MG63 (cell line): ENCODE results near the gene SH2D6. TPM values are rescaled to one million over a fixed set of nuclear protein-coding genes. Genes with fewer than 3 reads are reported as not detected.
"Not testable (repeated sequence)": the region's sequence is repeated elsewhere in the genome, so short reads cannot be mapped to it uniquely, and the experiment has no call there.

Source experiments
- DNase-seq: peaks from one replicate; pipeline ENCODE4 v3.0.0-alpha.2; 2020
- H3K27me3 ChIP-seq: fragments of 250-450 bp; sonication (Bioruptor Pico); 2 replicates; pipeline ENCODE4 v1.5.1; 2020; ENCODE audit warnings: mild to moderate bottlenecking, moderate library complexity
- H3K36me3 ChIP-seq: fragments of 250-450 bp; sonication (Bioruptor Pico); 2 replicates; pipeline ENCODE4 v1.5.1; 2020; ENCODE audit warnings: mild to moderate bottlenecking, moderate library complexity
- H3K4me3 ChIP-seq: fragments of 250-450 bp; sonication (Bioruptor Pico); 2 replicates; pipeline ENCODE4 v1.5.1; 2020; ENCODE audit warnings: mild to moderate bottlenecking, moderate library complexity
- H3K9me3 ChIP-seq: fragments of 250-450 bp; sonication (Bioruptor Pico); 2 replicates; pipeline ENCODE4 v1.5.1; 2020; ENCODE audit warnings: mild to moderate bottlenecking, moderate library complexity
- total RNA-seq: library from RNA; depleted of rRNA; stranded (reverse); fragments of >200 nt; shearing (Covaris generic); gene quantifications from 2 replicates; pipeline ENCODE4 v1.2.3, GENCODE V29; 2014; ENCODE audit warnings: low replicate concordance

The SH2D6 gene
- total RNA-seq, 1 experiment from 2014 or later, result 1.2 TPM

DNA sequence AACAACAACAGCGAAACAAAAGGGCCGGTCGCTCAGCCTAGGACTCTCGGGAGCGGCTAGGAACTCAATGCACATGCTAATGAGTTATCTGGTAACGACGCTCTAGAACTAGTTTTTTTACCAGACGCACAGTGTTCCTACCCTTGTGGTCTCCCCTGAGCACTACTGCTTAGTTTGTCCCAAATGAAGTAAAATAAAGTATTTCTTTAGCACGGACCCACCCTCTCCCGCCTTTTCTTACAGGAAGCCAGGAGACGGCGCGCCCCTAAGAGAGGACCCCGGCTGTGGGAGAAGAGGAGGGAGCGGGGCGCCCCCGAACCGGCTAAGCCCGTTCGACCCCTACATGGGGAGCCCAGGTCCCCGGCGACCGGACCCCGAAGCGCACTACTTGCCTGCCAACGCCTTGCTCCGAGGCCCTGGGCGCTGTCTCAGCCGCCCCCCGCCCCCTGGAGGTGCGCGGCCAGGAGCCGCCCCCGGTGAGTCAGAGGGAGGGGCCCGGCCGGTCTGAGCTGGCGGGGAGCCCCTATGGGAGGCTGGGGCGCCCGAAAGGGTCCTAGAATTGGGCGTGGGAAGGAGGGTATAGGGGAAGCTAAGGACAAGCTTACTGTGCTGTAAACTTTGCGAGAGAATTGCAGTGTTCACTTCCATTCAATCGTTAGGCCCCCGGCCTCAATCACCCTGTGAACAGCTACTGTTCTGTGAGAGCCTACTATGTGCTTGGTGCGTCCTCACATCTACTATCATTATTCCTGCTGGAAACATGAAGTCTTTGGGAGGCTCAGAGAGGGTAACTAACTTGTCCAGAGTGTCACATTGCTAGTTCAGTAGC is 4.7 kb upstream of the SH2D6 start:
- peak; percentile 82 for DNase-seq
- Histone ChIP-seq H3K4me3 (peak overlapping the region; percentile 58), H3K36me3 (no peaks in the 10 kb centered on the region; the same call in 1 of the 2 replicates), H3K27me3 (no peaks in the 10 kb centered on the region), H3K9me3 (no peaks in the 10 kb centered on the region)

DNA sequence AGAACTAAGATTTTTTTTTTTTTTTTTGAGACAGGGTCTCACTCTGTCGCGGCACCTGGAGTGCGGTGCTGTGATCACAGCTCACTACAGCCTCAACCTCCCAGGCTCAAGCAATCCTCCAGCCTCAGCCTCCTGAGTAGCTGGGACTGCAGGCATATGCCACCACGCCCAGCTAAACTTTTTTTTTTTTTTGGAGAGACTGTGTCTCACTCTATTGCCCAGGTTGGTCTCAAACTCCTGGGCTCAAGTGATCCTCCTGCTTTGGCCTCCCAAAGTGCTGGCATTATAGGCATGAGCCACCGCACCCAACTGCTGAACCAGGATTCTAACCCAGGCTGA is 4.1 kb upstream of the SH2D6 start:
- not testable (repeated sequence) for H3K27me3 ChIP-seq, H3K36me3 ChIP-seq, DNase-seq, H3K9me3 ChIP-seq
- peak overlapping the region; percentile 58; the same call in 1 of the 2 replicates for H3K4me3 ChIP-seq

DNA sequence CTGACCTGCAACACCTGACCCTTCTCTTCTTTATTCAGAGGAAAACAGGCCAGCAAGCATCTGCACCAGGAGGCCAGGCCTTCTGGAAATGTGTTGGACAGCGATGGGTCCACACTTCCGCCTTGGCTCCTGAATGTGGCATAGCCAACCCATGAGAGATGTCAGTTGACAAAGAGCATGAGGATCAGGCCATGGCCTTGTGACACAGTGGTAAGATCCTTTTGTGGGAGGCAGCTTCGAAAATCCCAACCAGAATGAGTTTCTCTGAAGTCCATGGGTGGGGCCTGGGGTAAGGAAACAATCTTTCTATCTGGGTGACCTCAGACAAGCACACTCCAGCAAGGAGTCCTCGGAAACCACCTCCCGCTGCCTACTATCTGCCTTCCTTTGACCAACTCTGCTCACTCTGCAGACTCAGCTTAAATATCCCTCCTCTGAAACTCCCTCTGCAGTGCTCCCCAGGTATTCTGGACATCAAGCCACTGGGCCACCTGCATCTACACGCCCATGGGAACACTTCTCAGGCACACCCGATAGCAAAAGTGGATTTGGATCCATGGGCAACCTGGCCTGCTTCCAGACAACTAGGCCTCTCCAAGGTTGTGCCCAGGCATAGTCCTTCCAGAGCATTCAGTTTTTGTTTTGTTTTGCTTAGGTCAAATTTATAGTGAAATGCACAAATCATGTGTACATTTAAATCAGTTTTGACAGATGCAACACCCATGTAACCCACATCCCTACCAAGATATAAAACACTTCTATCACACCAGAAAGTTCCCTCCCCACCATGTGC is 3.6 kb upstream of the SH2D6 start:
- no peak overlapping the region for H3K4me3 ChIP-seq
- H3K9me3 ChIP-seq, result no peaks in the 10 kb centered on the region
- DNase-seq, result no peak
- H3K36me3 ChIP-seq, result no peaks in the 10 kb centered on the region; the same call in 1 of the 2 replicates
- no peaks in the 10 kb centered on the region for H3K27me3 ChIP-seq

- Histone ChIP-seq H3K9me3 (no peaks in the 10 kb centered on the region), H3K4me3 (no peak overlapping the region), H3K27me3 (no peaks in the 10 kb centered on the region), H3K36me3 (no peaks in the 10 kb centered on the region)
- no peak for DNase-seq
These were observed 2.4 kb upstream of the SH2D6 start for GRCh38 chr2:85415980-85416650.

DNA sequence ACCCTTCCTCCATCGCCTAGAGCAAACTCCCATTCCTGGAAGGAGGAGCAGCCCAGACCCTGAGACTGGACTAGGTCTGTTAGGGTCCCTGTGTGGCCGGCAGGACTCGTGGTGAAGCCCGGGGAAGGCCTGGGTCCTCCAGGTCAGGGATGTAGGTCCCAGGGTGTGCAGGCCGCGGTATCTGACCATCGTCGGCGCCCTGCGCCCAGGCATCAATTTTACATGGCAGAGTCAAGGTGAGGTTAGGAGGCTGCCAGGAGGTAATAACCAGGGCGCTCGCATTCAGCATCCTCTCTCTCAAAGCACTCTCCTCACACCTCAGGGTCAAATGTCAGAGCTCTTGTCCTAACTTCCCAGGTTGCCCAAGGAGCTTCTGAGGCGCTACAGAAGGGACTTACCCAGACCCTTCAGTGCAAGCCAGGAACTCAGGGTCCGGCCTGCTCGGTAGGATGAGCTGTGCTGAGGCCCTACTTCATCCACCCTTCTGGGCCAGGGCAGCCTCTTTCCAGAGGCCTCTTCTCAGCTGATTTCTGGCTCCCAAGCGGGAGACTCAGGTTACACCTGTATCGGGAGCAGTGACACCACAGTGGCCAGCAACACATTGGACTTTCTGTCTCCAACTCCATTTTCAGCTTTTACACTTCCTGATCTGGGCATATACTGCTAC is 628 bp downstream of the SH2D6 start:
- Histone ChIP-seq H3K4me3 (peak overlapping the region; percentile 60), H3K27me3 (no peaks in the 10 kb centered on the region), H3K9me3 (no peaks in the 10 kb centered on the region), H3K36me3 (no peaks in the 10 kb centered on the region)
- no peak for DNase-seq

- DNase-seq, result peak; percentile 84
- H3K36me3 ChIP-seq, result no peaks in the 10 kb centered on the region
- no peaks in the 10 kb centered on the region for H3K9me3 ChIP-seq
- no peaks in the 10 kb centered on the region for H3K27me3 ChIP-seq
- no peak overlapping the region for H3K4me3 ChIP-seq
These were observed 2.2 kb downstream of the SH2D6 start for GRCh38 chr2:85420536-85421259.

DNA sequence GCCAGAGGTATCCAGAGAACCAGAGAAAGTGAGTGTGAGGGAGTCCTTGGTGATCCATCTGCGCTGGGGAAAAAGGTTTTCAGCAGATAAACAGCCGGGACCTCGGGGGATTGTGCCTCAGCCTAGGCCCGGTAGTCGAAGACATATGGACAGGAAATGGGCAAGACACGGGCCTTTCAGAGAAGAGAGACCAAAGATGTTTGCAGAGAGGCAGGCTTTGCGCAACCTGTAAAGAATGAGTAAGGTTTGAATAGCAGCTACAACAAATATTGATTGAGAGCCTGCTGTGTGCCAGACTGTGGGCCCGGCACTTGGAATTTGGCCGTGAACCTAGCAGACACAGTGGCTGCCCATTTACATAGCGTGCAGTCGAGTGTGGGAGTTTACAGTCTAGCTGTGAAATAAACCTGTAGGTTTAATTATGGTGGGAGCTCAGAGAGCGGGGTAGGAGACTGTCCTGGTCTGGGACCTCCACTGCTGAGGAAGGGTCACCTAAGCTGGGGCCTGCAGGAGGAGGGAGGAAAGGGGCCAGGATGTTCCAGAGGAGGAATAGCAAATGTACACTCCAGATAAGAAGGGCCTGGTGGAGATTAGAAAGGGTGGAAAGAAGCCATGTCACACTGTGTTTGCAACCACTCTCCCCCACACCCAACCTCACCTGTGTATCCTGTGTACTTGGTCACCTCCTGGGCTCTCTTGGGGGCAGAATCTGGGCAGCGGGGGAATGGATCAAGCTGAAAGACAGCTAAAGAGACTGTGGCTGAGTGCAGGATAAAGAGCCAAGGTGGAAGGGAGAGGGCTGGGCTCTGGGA is 3.0 kb downstream of the SH2D6 start:
- Histone ChIP-seq H3K36me3 (no peaks in the 10 kb centered on the region), H3K4me3 (no peak overlapping the region), H3K27me3 (no peaks in the 10 kb centered on the region), H3K9me3 (no peaks in the 10 kb centered on the region)
- peak; percentile 79 for DNase-seq

DNA sequence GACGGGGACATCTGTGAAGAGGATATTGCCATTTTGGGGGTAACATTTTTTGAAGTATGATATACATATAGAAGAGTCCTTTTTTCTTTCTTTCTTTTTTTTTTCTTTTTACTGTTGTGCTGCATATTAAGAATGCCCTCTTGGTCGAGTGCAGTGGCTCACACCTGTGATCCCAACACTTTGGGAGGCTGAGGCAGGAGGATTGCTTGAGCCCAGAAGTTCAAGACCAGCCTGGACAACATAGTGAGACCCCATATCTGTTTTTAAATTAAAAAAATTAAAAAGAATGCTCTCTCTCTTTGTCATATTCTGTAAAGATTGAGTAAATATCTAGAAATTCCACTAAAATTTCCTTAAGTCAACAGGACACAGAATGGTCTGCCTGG is 3.6 kb downstream of the SH2D6 start:
- no peak for DNase-seq
- no peaks in the 10 kb centered on the region for H3K27me3 ChIP-seq
- H3K36me3 ChIP-seq, result no peaks in the 10 kb centered on the region
- no peaks in the 10 kb centered on the region for H3K9me3 ChIP-seq
- H3K4me3 ChIP-seq, result no peak overlapping the region

DNA sequence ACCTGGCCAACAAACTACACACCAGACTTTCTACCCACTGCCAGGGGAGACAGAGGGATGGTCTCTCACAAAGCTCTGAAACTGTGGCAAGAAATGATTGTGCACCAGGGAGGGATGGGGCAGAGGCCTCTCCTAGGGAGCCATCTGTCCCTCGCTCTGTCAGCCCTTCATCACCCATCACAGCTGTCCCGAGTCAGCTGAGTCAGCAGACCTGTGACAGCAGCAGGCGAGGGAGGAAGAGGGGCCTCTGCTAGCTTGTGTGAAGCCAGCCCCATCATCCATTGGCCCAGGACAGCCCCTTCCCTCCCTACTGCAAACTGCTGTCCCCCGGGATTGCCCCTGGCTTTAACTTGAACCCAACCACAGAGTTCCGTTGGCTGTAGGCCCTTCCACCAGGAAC is 5.0 kb downstream of the SH2D6 start:
- H3K36me3 ChIP-seq, result no peaks in the 10 kb centered on the region
- no peaks in the 10 kb centered on the region for H3K27me3 ChIP-seq
- H3K9me3 ChIP-seq, result no peaks in the 10 kb centered on the region
- no peak overlapping the region for H3K4me3 ChIP-seq
- no peak for DNase-seq

- Histone ChIP-seq H3K4me3 (no peak overlapping the region), H3K27me3 (no peaks in the 10 kb centered on the region), H3K36me3 (no peaks in the 10 kb centered on the region), H3K9me3 (no peaks in the 10 kb centered on the region)
- DNase-seq, result no peak
These were observed 7.1 kb downstream of the SH2D6 start for GRCh38 chr2:85425588-85425987.

DNA sequence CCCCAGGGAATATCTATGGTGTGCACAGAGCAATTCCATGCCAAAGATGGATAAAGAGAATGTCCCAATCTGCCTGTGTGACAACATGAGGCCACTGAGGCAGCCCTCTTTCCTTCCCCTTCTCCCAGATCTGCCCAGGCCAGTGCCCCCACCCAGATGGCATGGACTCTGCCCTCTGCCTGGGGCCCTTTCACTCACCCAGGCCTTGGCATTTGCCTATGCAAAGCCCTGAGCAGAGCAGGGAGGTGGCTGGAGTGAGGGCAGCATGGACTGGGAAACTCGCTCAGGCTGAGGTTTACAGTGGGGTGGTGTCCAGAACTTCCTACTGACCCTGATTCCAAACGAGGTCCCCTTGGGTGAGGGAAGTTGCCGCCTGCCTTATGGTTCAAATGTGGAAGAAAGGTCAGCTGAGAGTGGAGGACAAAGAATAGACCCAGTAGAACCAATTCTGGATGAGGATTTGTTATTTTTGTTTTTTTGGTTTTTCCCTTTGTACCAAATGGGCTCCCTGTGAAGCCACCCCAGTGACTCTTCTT is 8.9 kb downstream of the SH2D6 start:
- no peaks in the 10 kb centered on the region for H3K27me3 ChIP-seq
- no peak for DNase-seq

GRCh38 chr2:85428343-85428881 is 9.9 kb downstream of the SH2D6 start:
- Histone ChIP-seq H3K4me3 (no peak overlapping the region), H3K9me3 (no peaks in the 10 kb centered on the region), H3K36me3 (no peaks in the 10 kb centered on the region), H3K27me3 (no peaks in the 10 kb centered on the region)
- DNase-seq, result no peak

More for the DNA sequence above, 8.9 kb downstream of the SH2D6 start:
- Histone ChIP-seq H3K36me3 (no peaks in the 10 kb centered on the region), H3K9me3 (no peaks in the 10 kb centered on the region), H3K4me3 (no peak overlapping the region)

GRCh38 chr2:85429213-85429923 is 10.9 kb downstream of the SH2D6 start:
- DNase-seq, result no peak
- Histone ChIP-seq H3K4me3 (no peak overlapping the region), H3K9me3 (no peaks in the 10 kb centered on the region), H3K27me3 (no peaks in the 10 kb centered on the region), H3K36me3 (no peaks in the 10 kb centered on the region)

GRCh38 chr2:85429924-85430289 is 11.4 kb downstream of the SH2D6 start:
- H3K4me3 ChIP-seq, result no peak overlapping the region
- no peak for DNase-seq
- H3K9me3 ChIP-seq, result no peaks in the 10 kb centered on the region
- no peaks in the 10 kb centered on the region for H3K36me3 ChIP-seq
- no peaks in the 10 kb centered on the region for H3K27me3 ChIP-seq
